GM19328 (cell line): ENCODE data around the gene LSR.

ENCODE experiments used
- ATAC-seq: cut with Tn5 transposase; IDR thresholded peaks from one replicate; pipeline ENCODE4 v1.9.1; 2021; ENCODE audit warnings: mild to moderate bottlenecking, moderate library complexity; ENCODE audit not compliant: unreplicated experiment

The LSR gene

GRCh38 chr19:35248310-35249145 is at the start of gene LSR:
TSS of gene LSR (plus strand) at chr19:35249002. CDS start at chr19:35249023, 21 bp downstream.
- peak; percentile 70 for ATAC-seq

- no peak for ATAC-seq
Measured at GRCh38 chr19:35199481-35199880, 49.3 kb upstream of the LSR start.

- no peak for ATAC-seq
Measured at GRCh38 chr19:35202722-35203688, 45.8 kb upstream of the LSR start.

GRCh38 chr19:35204799-35205732 is 43.7 kb upstream of the LSR start:
- peak; percentile 70 for ATAC-seq

GRCh38 chr19:35205733-35206323 is 43.0 kb upstream of the LSR start:
- no peak for ATAC-seq

- ATAC-seq = no peak
Measured at GRCh38 chr19:35206379-35206778, 42.4 kb upstream of the LSR start.

GRCh38 chr19:35206855-35207254 is 41.9 kb upstream of the LSR start:
- no peak for ATAC-seq

GRCh38 chr19:35207391-35207871 is 41.4 kb upstream of the LSR start:
- ATAC-seq = no peak

GRCh38 chr19:35208121-35208520 is 40.7 kb upstream of the LSR start:
- ATAC-seq = no peak

GRCh38 chr19:35209646-35210045 is 39.2 kb upstream of the LSR start:
- ATAC-seq = no peak

- ATAC-seq = no peak
Measured at GRCh38 chr19:35211545-35212230, 37.1 kb upstream of the LSR start.

- no peak for ATAC-seq
Measured at GRCh38 chr19:35212241-35212640, 36.6 kb upstream of the LSR start.

GRCh38 chr19:35213663-35214632 is 34.9 kb upstream of the LSR start:
- no peak for ATAC-seq

- no peak for ATAC-seq
Measured at GRCh38 chr19:35214766-35215422, 33.9 kb upstream of the LSR start.

GRCh38 chr19:35216016-35216832 is 32.6 kb upstream of the LSR start:
- ATAC-seq = no peak

- ATAC-seq = no peak
Measured at GRCh38 chr19:35216833-35217648, 31.8 kb upstream of the LSR start.
